Neural crest cell (in vitro differentiated cells): Measurements from ENCODE around the gene NAXE. TPM values are rescaled to one million over a fixed set of nuclear protein-coding genes. Genes with fewer than 3 reads are reported as not detected.
"Not testable (repeated sequence)": the region's sequence is repeated elsewhere in the genome, so short reads cannot be mapped to it uniquely, and the experiment has no call there.

Experiments
- DNase-seq: peaks from one replicate; pipeline ENCODE4 v3.0.0; 2021; ENCODE audit warnings: low read depth, mixed read lengths, low spot score
- H3K27ac Mint-ChIP-seq: one replicate; pipeline ENCODE4 v1.8.0; 2021; ENCODE audit warnings: mild to moderate bottlenecking, mixed read lengths; ENCODE audit not compliant: unreplicated experiment
- H3K27me3 Mint-ChIP-seq: 2 replicates; pipeline ENCODE4 v1.8.0; 2021; ENCODE audit warnings: low read depth, mild to moderate bottlenecking, mixed read lengths
- H3K36me3 Mint-ChIP-seq: 2 replicates; pipeline ENCODE4 v1.8.0; 2021; ENCODE audit warnings: low read depth, mild to moderate bottlenecking, mixed read lengths
- H3K4me1 Mint-ChIP-seq: 2 replicates; pipeline ENCODE4 v1.8.0; 2021; ENCODE audit warnings: mixed read lengths
- H3K4me3 Mint-ChIP-seq: one replicate; pipeline ENCODE4 v1.8.0; 2021; ENCODE audit warnings: mild to moderate bottlenecking, mixed read lengths
- H3K9me3 Mint-ChIP-seq: 2 replicates; pipeline ENCODE4 v1.8.0; 2021; ENCODE audit warnings: mixed read lengths
- total RNA-seq: library from RNA; stranded (reverse); gene quantifications from 2 replicates; pipeline ENCODE4 v1.2.1, GENCODE V29; 2021
- TF ChIP-seq, protein P1 (sequence below): fragments of 200-600 bp; sonication (generic); conservative IDR thresholded peaks from 2 replicates; pipeline ENCODE4 v1.5.0; 2021; ENCODE audit warnings: antibody characterized with exemption, mild to moderate bottlenecking

The NAXE gene
- total RNA-seq, 1 donor from 2014 or later = 76.5 TPM

DNA sequence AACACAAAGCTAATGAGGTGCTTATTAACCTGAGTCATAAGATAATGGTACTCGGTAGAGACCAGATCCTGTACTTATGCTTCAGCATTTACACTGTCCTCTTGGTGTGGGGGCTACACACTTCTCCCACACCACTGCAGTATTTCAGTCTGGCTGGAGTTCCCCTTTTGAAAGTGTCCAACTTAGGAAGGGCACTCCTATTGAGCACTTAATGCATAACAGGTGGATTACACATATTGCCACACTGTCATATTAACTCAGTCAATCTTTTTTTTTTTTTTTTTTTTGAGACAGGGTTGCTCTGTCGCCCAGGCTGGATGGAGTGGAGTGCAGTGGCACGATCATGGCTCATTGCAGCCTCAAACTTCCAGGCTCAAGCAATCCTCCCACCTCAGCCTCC is 8.2 kb downstream of the NAXE start:
- no peaks in the 10 kb centered on the region for H3K9me3 Mint-ChIP-seq
- no peak for DNase-seq
- peaks cover 35% of the 10 kb centered on the region for H3K4me1 Mint-ChIP-seq
- H3K4me3 Mint-ChIP-seq = peak overlapping the region; percentile 92
- H3K27ac Mint-ChIP-seq = no peak overlapping the region
- H3K36me3 Mint-ChIP-seq = peaks cover 13% of the 10 kb centered on the region
- no peaks in the 10 kb centered on the region for H3K27me3 Mint-ChIP-seq
- TF ChIP-seq, protein P1, sequence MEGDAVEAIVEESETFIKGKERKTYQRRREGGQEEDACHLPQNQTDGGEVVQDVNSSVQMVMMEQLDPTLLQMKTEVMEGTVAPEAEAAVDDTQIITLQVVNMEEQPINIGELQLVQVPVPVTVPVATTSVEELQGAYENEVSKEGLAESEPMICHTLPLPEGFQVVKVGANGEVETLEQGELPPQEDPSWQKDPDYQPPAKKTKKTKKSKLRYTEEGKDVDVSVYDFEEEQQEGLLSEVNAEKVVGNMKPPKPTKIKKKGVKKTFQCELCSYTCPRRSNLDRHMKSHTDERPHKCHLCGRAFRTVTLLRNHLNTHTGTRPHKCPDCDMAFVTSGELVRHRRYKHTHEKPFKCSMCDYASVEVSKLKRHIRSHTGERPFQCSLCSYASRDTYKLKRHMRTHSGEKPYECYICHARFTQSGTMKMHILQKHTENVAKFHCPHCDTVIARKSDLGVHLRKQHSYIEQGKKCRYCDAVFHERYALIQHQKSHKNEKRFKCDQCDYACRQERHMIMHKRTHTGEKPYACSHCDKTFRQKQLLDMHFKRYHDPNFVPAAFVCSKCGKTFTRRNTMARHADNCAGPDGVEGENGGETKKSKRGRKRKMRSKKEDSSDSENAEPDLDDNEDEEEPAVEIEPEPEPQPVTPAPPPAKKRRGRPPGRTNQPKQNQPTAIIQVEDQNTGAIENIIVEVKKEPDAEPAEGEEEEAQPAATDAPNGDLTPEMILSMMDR = peak; percentile 15

DNA sequence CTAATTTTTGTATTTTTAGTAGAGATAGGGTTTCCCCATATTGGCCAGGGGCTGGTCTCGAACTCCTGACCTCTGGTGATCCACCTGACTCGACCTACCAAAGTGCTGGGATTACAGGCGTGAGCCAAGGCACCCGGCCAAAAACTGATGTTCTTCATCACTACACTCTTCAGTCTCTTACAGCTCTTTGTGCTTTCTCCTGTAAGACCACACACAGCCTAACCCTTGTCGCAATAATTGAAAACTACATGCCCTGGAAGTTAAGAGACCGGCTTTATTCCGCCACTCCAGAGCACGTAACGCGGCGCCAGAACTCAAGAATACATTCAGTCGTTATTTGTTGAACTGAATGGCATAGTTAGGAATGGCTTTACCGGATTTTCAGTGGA is 9.2 kb downstream of the NAXE start:
- TF ChIP-seq, protein P1 = no peak
- no peaks in the 10 kb centered on the region for H3K9me3 Mint-ChIP-seq
- H3K27ac Mint-ChIP-seq = no peak overlapping the region
- H3K4me1 Mint-ChIP-seq = peaks cover 27% of the 10 kb centered on the region
- H3K27me3 Mint-ChIP-seq = no peaks in the 10 kb centered on the region
- no peak for DNase-seq
- H3K4me3 Mint-ChIP-seq = peak overlapping the region; percentile 92
- peaks cover 5% of the 10 kb centered on the region for H3K36me3 Mint-ChIP-seq

DNA sequence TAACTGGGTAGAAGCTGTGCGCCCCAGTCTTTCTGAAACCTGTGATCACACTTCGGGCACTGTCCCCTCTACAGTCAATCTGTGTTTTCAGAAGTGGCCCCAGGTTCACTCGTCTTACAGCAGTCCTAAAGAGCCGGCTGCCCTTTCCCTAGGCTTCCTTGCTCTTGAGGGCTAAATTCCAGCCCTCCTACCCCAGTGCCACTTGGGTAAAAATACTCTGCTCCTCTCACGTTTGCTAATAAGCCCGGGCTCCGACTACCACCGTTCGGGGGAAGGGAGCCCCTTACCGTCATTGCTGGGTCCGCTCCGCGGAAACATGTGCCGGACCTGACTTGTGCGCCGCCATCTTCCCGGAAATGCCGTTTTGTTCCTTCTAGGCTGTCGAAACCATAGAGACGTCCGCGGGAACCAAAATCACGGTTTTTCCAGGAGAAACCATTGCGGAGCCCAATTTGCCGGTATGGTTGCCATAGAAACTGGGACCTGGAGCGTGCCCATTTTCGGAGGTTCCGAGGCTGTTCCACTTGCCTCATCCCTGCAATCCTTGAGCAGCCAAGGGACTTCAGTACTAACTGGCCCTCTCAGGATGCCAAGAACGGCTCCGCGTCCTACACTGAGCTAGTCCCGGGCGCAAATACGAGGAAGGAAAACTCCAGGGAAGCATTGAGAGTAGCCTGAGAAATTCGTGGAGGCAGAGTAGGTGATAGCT is 9.7 kb downstream of the NAXE start, which contains the start of gene GPATCH4:
TSS of gene GPATCH4 (minus strand) at position 358 of the 709 bp plus-strand sequence.
- Mint-ChIP-seq H3K9me3 (no peaks in the 10 kb centered on the region), H3K27ac (peak within 1 kb of the TSS; percentile 94), H3K4me3 (peak within 1 kb of the TSS; percentile 92), H3K4me1 (peaks cover 27% of the 10 kb centered on the region), H3K36me3 (peaks cover 5% of the 10 kb centered on the region), H3K27me3 (no peaks in the 10 kb centered on the region)
- TF ChIP-seq, protein P1 = no peak
- DNase-seq = peak; percentile 66

DNA sequence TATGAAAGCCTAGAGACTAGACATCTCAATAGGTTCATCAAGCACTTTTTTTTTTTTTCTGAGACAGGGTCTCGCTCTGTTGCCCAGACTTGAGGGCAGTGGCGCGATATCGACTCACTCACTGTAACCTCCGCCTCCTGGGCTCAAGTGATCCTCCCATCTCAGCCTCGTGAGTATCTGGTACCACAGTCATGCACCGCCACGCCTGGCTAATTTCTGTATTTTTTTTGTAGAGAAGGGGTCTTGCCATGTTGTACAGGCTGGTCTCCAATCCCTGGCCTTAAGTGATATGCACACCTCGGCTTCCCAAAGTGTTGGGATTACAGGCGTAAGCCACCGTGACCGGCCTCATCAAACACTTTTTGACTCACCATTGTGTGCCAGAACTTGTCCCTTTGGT is 10.3 kb downstream of the NAXE start:
- Mint-ChIP-seq H3K4me1 (peaks cover 27% of the 10 kb centered on the region), H3K9me3 (no peaks in the 10 kb centered on the region), H3K27ac (peak overlapping the region; percentile 63), H3K36me3 (peaks cover 3% of the 10 kb centered on the region), H3K27me3 (no peaks in the 10 kb centered on the region), H3K4me3 (peak overlapping the region; percentile 92)
- no peak for DNase-seq
- TF ChIP-seq, protein P1 = no peak

DNA sequence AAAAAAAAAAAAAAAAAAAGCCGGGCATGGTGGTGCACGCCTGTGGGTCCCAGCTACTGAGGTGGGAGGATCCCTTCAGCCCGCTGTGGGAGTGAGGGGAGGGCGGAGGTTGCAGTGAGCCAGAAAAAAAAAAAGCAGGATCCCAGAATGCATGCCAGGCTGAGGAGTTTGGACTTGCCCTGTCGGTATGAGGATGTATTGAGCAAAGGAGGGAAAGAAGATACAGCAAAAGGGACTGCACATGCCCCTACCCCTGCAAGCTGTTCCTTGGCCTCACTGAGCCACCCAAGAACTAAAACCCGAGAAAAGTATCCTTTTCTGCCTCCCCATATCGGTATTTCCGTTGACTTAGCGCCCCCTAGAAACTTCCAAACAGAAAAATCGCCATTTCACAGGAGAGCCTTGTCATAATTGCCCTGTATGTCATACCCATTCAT is 11.0 kb downstream of the NAXE start:
- H3K4me3 Mint-ChIP-seq = peak overlapping the region; percentile 79
- peaks cover 27% of the 10 kb centered on the region for H3K4me1 Mint-ChIP-seq
- DNase-seq = no peak
- H3K27me3 Mint-ChIP-seq = no peaks in the 10 kb centered on the region
- no peaks in the 10 kb centered on the region for H3K9me3 Mint-ChIP-seq
- H3K27ac Mint-ChIP-seq = no peak overlapping the region
- no peaks in the 10 kb centered on the region for H3K36me3 Mint-ChIP-seq
- TF ChIP-seq, protein P1 = peak; percentile 45

DNA sequence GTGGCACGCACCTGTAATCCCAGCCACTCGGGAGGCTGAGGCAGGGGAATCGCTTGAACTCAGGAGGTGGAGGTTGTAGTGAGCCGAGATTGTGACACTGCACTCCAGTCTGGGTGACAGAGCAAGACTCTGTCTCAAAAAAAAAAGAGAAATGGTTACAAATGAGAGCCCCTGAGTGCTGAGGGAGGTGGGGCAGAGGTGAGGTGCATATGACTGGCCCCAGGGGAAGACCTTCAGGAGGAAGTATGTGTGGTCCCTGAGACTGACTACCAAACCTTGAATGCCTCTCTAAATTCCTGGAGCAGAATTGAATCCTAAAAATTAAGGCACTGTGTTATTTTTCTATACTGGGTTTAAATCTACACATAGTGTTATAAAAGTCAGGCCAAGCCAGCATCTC is 15.8 kb downstream of the NAXE start:
- H3K9me3 Mint-ChIP-seq, H3K27me3 Mint-ChIP-seq, H3K4me3 Mint-ChIP-seq, DNase-seq, H3K36me3 Mint-ChIP-seq, H3K4me1 Mint-ChIP-seq, H3K27ac Mint-ChIP-seq: not testable (repeated sequence)
